Gastrocnemius medialis (tissue), 4 donors: ENCODE results near the gene DEDD2.

Source experiments
- POLR2A ChIP-seq, 2 donors: fragments of 450-650 bp; IDR thresholded peaks; one replicate each; pipeline ENCODE4 v1.6.1; 2017; ENCODE audit warnings: antibody characterized with exemption in 2 of 2, mild to moderate bottlenecking in 2 of 2, moderate library complexity in 2 of 2
- TF ChIP-seq, protein P1 (sequence below), 5 experiments: fragments of 450-650 bp in 3 of 5; fragments of 200-600 bp in 2 of 5; sonication (generic) in 2 of 5; IDR thresholded peaks in 4 of 5; conservative IDR thresholded peaks in 1 of 5; 1 replicate in 4 of 5; 2 replicates in 1 of 5; pipeline ENCODE4 v1.5.1; 2016 to 2019; ENCODE audit warnings: antibody characterized with exemption in 5 of 5, mild to moderate bottlenecking in 3 of 5, moderate library complexity in 3 of 5

DNA sequence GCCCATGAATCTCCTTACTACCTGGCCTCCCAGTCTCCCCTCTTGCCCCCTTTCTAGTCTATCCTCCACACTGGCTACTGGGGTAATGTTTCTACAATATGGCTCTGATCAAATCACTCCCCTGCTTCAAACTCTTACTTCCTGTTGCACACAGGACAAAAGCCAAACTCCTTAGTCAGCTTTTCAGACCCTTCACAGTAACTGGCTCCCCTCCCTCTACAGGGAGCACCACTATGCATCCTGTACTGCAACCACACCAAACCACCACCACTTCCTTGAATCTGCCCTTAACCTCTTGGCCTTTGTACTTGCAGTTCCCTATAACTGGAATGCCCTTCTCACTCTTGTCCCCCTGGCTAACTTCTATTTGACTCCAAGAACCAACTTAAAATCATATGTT is 32.2 kb downstream of the DEDD2 start:
- no peak for TF ChIP-seq POLR2A (IDR thresholded peaks at IDR 0.05)
- TF ChIP-seq, protein P1, sequence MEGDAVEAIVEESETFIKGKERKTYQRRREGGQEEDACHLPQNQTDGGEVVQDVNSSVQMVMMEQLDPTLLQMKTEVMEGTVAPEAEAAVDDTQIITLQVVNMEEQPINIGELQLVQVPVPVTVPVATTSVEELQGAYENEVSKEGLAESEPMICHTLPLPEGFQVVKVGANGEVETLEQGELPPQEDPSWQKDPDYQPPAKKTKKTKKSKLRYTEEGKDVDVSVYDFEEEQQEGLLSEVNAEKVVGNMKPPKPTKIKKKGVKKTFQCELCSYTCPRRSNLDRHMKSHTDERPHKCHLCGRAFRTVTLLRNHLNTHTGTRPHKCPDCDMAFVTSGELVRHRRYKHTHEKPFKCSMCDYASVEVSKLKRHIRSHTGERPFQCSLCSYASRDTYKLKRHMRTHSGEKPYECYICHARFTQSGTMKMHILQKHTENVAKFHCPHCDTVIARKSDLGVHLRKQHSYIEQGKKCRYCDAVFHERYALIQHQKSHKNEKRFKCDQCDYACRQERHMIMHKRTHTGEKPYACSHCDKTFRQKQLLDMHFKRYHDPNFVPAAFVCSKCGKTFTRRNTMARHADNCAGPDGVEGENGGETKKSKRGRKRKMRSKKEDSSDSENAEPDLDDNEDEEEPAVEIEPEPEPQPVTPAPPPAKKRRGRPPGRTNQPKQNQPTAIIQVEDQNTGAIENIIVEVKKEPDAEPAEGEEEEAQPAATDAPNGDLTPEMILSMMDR (IDR thresholded peaks at IDR 0.05 in 4 of 5, conservative IDR thresholded peaks at IDR 0.05 in 1 of 5): no peak
